MM.1S (cell line): ENCODE data around the gene CASZ1.

Experiments
- DNase-seq: peaks from one replicate; pipeline ENCODE4 v3.0.0-alpha.2; 2015
- H2AFZ ChIP-seq: fragments of 300-600 bp; sonication (generic); 2 replicates; pipeline ENCODE4 v1.6.0; 2016; ENCODE audit warnings: antibody characterized with exemption, low read length
- H3F3A ChIP-seq: fragments of 300-600 bp; sonication (generic); 2 replicates; pipeline ENCODE4 v1.6.1; 2016; ENCODE audit warnings: mild to moderate bottlenecking, antibody characterized with exemption, low read length, moderate library complexity, mixed read lengths; ENCODE audit not compliant: insufficient read depth
- H3K27ac ChIP-seq: fragments of 300-600 bp; sonication (generic); 2 replicates; pipeline ENCODE4 v1.5.1; 2016; ENCODE audit warnings: mild to moderate bottlenecking, low read length
- H3K27me3 ChIP-seq: fragments of 300-600 bp; sonication (generic); replicated peaks from 2 replicates; pipeline ENCODE4 v1.6.0; 2016; ENCODE audit warnings: low read length; ENCODE audit not compliant: insufficient read depth
- H3K36me3 ChIP-seq: fragments of 300-600 bp; sonication (generic); replicated peaks from 2 replicates; pipeline ENCODE4 v1.6.1; 2016; ENCODE audit warnings: mild to moderate bottlenecking, low read length, mixed read lengths; ENCODE audit not compliant: insufficient read depth
- H3K4me1 ChIP-seq: fragments of 300-600 bp; sonication (generic); 2 replicates; pipeline ENCODE4 v1.6.1; 2016; ENCODE audit warnings: low read length, mixed read lengths
- H3K4me2 ChIP-seq: fragments of 300-600 bp; sonication (generic); 2 replicates; pipeline ENCODE4 v1.6.0; 2016; ENCODE audit warnings: low read depth, low read length
- H3K4me3 ChIP-seq: fragments of 300-600 bp; sonication (generic); 2 replicates; pipeline ENCODE4 v1.5.1; 2016; ENCODE audit warnings: low read length, mixed read lengths
- H3K79me2 ChIP-seq: fragments of 300-600 bp; sonication (generic); 2 replicates; pipeline ENCODE4 v1.6.1; 2016; ENCODE audit warnings: mixed run types, low read length, mixed read lengths
- H3K9ac ChIP-seq: fragments of 300-600 bp; sonication (generic); 2 replicates; pipeline ENCODE4 v1.6.1; 2016; ENCODE audit warnings: low read length, mixed read lengths
- H3K9me2 ChIP-seq: fragments of 300-600 bp; sonication (generic); replicated peaks from 2 replicates; pipeline ENCODE4 v1.6.1; 2016; ENCODE audit warnings: mild to moderate bottlenecking, low read length, mixed read lengths; ENCODE audit not compliant: insufficient read depth
- H3K9me3 ChIP-seq: fragments of 300-600 bp; sonication (generic); replicated peaks from 2 replicates; pipeline ENCODE4 v1.6.1; 2016; ENCODE audit warnings: mild to moderate bottlenecking, low read length, mixed read lengths; ENCODE audit not compliant: insufficient read depth
- H4K20me1 ChIP-seq: fragments of 300-600 bp; sonication (generic); 2 replicates; pipeline ENCODE4 v1.6.1; 2016; ENCODE audit warnings: mild to moderate bottlenecking, low read length, moderate library complexity, mixed read lengths; ENCODE audit not compliant: insufficient read depth
- EZH2 ChIP-seq: fragments of 300-600 bp; sonication (generic); optimal IDR thresholded peaks from 2 replicates; pipeline ENCODE3; 2017; ENCODE audit warnings: low read depth, mild to moderate bottlenecking, antibody characterized with exemption, low read length, mixed read lengths
- EZH2phosphoT487 ChIP-seq: fragments of 300-600 bp; sonication (generic); IDR thresholded peaks from 2 replicates; pipeline ENCODE4 v1.6.1; 2018; ENCODE audit warnings: antibody characterized with exemption, low read length
- TF ChIP-seq, protein P1 (sequence below): fragments of 300-600 bp; sonication (generic); IDR thresholded peaks from 2 replicates; pipeline ENCODE4 v1.5.1; 2016; ENCODE audit warnings: antibody characterized with exemption, low read length, mixed read lengths

CASZ1 gene

DNA sequence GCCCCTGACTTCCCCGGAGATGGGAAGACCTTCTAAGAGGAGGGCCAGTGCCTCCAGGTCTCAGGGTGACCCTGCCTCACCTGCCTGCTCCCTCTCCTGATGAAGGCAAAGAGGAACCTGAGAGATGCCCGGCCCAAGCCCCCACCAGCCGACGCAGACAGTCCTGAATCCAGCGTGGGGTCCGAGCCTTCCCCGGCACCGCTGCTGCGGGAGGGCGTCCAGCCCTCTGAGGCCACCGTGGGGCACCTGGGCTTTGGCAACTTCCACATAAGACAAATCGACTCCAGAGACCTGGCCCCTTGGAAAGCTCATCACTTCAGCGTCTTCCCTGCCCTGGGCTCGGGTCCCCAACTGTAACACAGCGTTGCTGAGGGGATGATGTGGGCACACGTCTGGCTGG is 122.2 kb downstream of the CASZ1 start:
- Histone ChIP-seq H3K27ac (no peak overlapping the region), H3K4me1 (no peaks in the 10 kb centered on the region)

DNA sequence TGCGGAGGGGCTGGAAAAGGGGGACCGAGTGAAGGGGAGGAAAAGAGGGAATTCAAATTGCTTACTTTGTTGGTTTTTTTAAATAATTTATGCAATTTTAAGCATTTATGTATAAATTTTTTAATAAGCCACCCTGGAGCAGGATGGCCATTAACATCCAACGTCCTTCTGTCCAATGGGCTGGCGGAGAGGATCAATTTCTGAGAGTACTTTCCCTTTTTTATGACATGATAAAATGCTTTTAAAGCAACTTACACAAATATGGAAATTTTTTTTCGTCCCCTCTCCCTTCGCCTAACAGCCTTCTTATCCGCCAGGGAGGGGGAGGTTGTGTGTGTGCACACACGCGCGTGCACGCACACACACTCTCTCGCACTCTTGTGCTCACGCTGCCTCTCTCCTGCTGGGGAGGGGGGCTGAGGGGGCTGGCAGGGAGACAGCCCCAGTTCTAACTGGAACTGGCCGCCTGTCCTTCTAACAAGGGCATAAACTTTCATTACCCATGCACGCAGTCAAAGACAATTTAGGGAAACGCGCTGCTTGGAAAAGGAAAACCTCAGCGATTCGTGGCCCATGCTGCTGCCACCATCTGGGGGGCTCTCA is 123.2 kb downstream of the CASZ1 start:
- Histone ChIP-seq H2AFZ (no peak overlapping the region), H3K9me3 (no peaks in the 10 kb centered on the region), H3K27me3 (peaks cover 99% of the 10 kb centered on the region), H3K27ac (no peak overlapping the region), H3K36me3 (no peaks in the 10 kb centered on the region), H3K9ac (no peak overlapping the region), H3K4me2 (no peak overlapping the region), H3K9me2 (no peaks in the 10 kb centered on the region), H4K20me1 (no peaks in the 10 kb centered on the region), H3F3A (no peaks in the 10 kb centered on the region), H3K79me2 (no peaks in the 10 kb centered on the region), H3K4me1 (no peaks in the 10 kb centered on the region), H3K4me3 (no peak overlapping the region)
- TF ChIP-seq, protein P1, sequence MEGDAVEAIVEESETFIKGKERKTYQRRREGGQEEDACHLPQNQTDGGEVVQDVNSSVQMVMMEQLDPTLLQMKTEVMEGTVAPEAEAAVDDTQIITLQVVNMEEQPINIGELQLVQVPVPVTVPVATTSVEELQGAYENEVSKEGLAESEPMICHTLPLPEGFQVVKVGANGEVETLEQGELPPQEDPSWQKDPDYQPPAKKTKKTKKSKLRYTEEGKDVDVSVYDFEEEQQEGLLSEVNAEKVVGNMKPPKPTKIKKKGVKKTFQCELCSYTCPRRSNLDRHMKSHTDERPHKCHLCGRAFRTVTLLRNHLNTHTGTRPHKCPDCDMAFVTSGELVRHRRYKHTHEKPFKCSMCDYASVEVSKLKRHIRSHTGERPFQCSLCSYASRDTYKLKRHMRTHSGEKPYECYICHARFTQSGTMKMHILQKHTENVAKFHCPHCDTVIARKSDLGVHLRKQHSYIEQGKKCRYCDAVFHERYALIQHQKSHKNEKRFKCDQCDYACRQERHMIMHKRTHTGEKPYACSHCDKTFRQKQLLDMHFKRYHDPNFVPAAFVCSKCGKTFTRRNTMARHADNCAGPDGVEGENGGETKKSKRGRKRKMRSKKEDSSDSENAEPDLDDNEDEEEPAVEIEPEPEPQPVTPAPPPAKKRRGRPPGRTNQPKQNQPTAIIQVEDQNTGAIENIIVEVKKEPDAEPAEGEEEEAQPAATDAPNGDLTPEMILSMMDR = no peak
- TF ChIP-seq EZH2phosphoT487 = no peak
- no peak for TF ChIP-seq EZH2
- no peak for DNase-seq

More for the DNA sequence above, 122.2 kb downstream of the CASZ1 start:
- peaks cover 98% of the 10 kb centered on the region for H3K27me3 ChIP-seq
- no peak overlapping the region for H2AFZ ChIP-seq
- H3K36me3 ChIP-seq = no peaks in the 10 kb centered on the region
- no peak overlapping the region for H3K9ac ChIP-seq
- no peak overlapping the region for H3K4me2 ChIP-seq
- TF ChIP-seq EZH2phosphoT487 = no peak
- TF ChIP-seq, protein P1 = no peak
- DNase-seq = no peak
- no peaks in the 10 kb centered on the region for H3K9me3 ChIP-seq
- no peaks in the 10 kb centered on the region for H3K9me2 ChIP-seq
- H4K20me1 ChIP-seq = no peaks in the 10 kb centered on the region
- no peaks in the 10 kb centered on the region for H3K79me2 ChIP-seq
- no peaks in the 10 kb centered on the region for H3F3A ChIP-seq
- H3K4me3 ChIP-seq = no peak overlapping the region

DNA sequence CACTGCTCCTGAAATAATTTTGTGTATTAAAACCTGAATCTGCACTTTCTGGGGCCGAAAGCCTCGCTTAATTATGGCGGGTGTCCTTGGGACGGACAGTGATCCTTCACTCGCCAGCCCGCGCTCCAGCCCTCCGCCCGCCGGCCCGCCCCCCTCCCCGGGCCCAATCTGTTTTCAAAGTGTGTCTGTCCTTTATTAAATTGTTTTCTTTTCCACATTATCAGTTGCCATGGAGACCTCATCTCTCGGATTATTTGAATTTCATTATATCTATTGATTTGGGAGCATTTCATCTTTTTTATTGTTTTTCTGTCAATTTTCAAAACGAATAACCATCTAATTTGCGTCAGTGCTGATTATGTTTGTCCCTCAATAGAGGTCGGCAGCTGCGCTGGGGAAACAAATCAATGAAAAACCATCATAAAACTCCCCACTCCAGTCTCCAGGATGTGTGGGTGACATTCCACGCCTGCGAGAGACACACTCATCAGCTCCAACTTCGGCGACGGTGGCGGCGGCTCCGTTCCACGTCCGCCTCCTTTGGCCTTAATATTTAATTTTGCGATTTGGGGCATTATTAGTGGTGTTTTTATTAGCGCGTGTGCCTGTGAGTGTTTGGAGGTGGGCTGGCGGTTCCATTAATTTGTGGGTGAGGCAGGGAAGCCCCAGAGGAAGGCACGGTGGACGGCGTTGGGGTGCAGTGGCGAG is 123.9 kb downstream of the CASZ1 start:
- Histone ChIP-seq H3K9me3 (no peaks in the 10 kb centered on the region), H3K27ac (no peak overlapping the region), H3F3A (no peaks in the 10 kb centered on the region), H3K9me2 (no peaks in the 10 kb centered on the region), H3K4me3 (no peak overlapping the region), H3K27me3 (peaks cover 99% of the 10 kb centered on the region), H2AFZ (no peak overlapping the region), H3K36me3 (no peaks in the 10 kb centered on the region), H3K79me2 (no peaks in the 10 kb centered on the region), H3K4me2 (no peak overlapping the region), H4K20me1 (no peaks in the 10 kb centered on the region), H3K9ac (no peak overlapping the region), H3K4me1 (no peaks in the 10 kb centered on the region)
- TF ChIP-seq, protein P1 = no peak
- TF ChIP-seq EZH2phosphoT487 = no peak
- TF ChIP-seq EZH2 = peak; percentile 44
- DNase-seq = no peak
